AG20443 (cell line): ENCODE data around the gene GOLGA8Q.
"Not testable (repeated sequence)": the region's sequence is repeated elsewhere in the genome, so short reads cannot be mapped to it uniquely, and the experiment has no call there.

Source experiments
- DNase-seq: peaks from one replicate; pipeline ENCODE4 v3.0.0; 2012; ENCODE audit warnings: low spot score, mixed read lengths

GOLGA8Q gene, protein sequence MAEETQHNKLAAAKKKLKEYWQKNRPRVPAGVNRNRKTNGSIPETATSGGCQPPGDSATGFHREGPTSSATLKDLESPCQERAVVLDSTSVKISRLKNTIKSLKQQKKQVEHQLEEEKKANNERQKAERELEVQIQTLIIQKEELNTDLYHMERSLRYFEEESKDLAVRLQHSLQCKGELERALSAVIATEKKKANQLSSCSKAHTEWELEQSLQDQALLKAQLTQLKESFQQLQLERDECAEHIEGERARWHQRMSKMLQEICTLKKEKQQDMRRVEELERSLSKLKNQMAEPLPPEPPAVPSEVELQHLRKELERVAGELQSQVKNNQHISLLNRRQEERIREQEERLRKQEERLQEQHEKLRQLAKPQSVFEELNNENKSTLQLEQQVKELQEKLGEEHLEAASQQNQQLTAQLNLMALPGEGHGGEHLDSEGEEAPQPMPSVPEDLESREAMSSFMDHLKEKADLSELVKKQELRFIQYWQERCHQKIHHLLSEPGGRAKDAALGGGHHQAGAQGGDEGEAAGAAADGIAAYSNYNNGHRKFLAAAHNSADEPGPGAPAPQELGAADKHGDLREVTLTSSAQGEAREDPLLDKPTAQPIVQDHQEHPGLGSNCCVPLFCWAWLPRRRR

DNA sequence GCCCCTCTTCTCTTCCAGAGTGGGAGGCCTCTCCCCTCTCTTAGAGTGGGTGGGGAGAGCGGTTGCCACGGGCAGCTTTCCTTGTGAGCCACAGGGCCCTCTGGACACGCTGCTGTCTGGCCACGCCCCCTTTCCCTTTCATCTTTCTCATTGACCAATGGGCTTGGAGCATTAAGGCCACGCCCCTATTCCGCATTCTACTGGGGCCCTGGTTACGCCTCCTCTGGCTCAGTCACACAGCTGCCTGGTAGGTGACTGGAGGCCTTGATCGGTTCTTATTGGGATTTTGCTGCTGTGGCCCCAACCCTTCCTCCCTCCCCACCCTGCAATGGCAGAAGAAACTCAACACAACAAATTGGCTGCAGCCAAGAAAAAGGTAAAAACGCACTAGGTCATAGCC is at the start of gene GOLGA8Q:
GOLGA8Q (plus strand) TSS at position 301 of the 400 bp plus-strand sequence; CDS start at position 329, 28 bp downstream.
- DNase-seq: not testable (repeated sequence)

GRCh38 chr15:30502904-30503781 is 48.7 kb upstream of the GOLGA8Q start:
- DNase-seq: not testable (repeated sequence)

DNA sequence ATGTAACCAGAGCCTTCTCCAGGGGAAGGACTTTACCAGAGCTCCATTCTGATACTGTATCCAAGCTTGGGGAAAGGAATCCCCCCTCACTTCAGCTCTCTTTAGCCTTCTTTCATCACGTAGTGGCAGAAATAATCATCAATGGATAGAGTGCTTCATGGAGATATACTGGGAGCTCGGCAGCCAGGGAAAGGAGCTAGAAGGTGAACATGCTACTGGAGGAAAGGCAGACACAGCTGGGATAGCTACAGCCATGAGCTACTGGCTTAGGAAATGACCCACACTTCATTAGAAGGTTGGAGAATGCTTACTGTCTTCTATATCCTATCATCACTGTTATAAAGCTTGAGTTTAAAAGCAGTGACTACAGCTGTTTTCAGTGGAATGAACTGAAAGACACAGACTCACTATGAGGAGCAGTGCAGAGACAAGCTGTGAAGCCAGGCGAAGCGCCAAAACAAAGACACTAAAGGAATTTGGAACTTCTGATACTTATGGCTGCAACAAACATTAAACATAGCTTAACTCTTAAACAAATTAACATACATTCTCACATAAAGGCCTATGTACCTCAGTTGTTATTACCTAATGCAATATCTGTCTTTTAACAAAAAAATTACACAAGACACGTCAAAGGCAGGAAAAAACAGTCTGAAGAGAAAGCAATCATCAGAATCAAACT is 47.5 kb upstream of the GOLGA8Q start:
- not testable (repeated sequence) for DNase-seq

GRCh38 chr15:30514545-30514944 is 37.3 kb upstream of the GOLGA8Q start:
- DNase-seq: not testable (repeated sequence)

DNA sequence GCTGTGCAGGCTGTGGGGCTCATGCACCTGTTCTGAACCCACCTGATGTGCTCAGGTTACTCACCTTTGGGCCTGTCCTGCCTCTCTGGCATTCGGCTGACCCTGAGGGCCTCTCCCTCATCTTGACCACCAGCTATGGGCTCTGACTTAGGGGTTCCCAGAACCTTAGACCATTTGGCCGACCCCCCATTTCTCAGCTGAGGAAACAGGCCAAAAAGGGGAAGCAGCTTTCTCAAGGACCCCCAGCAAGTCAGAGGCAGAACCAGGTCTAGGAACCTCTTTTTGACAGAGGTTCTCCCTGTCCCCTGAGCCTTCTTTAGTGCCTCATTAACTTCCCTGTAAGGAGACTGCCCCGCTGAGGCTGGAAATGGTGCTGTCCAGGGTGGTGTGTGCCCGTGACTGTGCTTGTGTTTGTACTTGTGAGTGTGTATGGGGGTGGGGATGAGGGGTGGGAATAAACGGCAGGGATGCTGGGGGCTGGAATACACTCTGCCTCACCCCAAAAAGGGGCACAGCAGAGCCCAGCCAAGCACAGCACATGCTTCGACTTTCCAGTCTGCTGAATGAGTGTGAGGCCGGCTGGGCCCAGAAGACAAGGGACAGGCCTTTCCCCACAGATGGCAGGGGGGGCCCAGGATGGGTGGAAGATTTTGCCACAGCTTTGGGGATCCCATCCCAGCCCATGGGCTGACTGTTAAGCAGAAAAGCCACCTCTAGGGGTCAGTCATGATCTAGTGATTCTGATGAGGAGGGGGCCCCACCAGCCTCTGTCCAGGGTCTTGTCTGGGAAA is 28.2 kb upstream of the GOLGA8Q start:
- DNase-seq: not testable (repeated sequence)

DNA sequence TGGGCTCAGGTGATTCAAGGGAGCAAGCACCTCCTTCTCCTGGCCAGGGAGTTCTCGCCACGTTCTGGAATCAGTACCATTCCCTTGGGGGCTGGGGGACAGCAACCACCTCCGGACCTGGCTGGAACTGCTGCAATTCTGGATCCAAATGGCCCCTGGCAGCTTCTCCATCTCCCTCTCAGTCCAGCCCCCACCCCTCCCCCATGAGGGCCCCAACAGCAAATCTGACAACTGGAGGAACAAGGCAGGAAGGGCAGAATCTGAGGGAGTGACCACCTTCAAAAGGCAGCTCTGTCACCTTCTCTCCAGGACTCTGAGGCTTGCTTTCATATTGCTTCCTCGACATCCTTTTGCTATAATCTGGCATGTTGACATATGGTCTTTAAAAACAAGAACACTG is 25.9 kb upstream of the GOLGA8Q start:
- not testable (repeated sequence) for DNase-seq

DNA sequence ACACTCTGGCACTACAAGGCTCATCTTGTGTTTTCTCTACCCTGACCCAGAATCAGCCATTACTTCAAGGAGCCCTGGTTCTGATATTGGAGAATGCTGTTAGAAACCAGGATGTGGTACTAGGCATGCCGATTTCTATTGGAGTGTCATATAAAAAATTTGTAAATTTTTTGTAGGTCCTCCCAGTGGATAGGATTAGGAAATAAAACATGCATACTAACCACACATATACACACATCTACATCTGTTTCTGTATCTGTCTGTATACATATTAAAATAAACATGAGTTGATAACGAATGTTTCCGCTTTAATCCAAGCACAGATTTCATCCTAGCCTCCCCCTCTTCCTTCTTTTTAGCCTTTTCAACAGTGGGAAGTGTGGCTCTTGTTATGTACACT is 22.8 kb upstream of the GOLGA8Q start:
- DNase-seq: not testable (repeated sequence)

DNA sequence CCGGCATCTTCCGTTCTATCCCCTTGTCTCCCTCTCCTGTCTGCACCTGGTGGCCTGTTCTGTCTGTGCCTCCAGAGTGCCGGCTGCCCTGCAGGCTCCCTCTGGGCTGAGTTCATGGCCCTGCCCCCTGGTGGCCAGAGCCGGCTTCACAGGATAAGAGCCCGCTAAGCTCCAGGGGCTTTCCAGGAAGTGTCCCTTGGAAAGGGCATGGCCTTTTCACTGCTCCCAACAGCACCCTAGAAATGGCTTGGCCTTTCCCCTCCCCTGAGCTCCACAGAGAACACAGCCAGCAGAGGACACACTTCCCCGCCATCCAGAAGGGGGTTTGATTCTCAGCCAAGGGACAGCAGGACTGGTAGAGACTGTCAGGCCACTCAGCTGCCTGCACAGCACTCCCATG is 15.1 kb downstream of the GOLGA8Q start:
- DNase-seq: not testable (repeated sequence)

- not testable (repeated sequence) for DNase-seq
These were observed 21.2 kb downstream of the GOLGA8Q start for GRCh38 chr15:30573012-30573491.

DNA sequence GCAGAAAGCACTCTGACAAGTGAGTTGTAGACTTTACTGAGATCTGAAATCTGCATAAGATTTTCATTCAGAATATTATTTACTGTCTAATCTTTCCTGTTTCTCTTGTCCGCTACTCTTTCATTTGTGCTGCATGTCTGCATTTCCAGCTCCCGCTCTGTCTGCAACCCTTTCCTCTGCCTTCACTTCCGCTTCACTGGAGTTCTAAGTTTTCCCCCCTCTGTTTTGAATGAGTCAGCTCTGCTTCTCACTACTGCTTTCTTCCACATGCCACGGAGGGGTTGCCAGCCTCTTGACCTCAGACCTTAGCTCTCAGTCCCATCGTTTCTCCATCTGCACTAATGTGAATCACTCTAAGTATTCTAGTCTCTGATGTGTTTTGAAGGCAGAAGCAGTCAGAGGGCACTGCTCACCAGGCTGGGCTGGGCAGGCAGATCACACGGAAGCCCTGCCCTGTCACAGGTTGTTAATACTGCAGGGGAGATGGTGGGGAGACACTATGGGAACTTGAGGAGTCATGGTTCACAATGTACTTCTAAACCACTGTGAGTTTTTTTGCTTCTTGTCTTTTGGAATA is 27.6 kb downstream of the GOLGA8Q start:
- not testable (repeated sequence) for DNase-seq

DNA sequence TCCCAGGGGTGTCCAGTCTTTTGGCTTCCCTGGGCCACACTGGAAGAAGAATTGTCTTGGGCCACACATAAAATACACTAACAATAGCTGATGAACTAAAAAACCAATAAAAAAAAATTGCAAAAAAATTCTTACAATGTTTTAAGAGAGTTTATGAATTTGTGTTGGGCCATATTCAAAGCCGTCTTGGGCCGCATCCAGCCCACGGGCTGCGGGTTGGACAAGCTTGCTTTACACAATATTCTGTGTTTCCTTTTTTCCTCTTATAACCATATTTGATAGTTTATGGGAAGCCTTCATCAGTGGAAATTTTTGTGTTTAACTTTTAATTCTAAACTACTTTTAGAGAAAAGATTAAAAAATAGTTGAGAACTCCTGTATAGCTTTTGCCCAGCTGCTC is 28.9 kb downstream of the GOLGA8Q start:
- not testable (repeated sequence) for DNase-seq

DNA sequence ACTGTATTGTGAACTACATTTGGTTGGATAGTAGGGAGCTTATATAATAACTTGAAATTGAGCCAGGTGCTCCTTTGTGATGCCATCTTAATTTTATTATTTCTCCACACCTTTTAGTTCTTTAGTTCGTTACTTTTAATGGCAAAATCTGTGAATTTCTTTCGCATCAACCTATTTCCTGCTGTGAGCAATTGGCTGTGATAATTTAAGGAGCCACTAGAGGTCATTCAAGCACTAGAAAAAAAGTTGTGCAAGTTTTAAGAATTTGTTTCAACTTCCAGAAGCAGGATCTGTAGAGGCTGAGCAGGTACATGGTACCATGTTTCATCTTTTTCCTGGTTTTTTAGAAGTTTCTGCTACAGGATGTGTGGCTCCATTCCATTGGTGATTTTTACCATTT is 47.1 kb downstream of the GOLGA8Q start:
- not testable (repeated sequence) for DNase-seq

- not testable (repeated sequence) for DNase-seq
These were observed 51.9 kb downstream of the GOLGA8Q start, which contains the start of gene GOLGA8H for GRCh38 chr15:30603796-30604195. TSS of gene GOLGA8H (plus strand) at chr15:30604028. CDS start at chr15:30604126, 98 bp downstream.
